SK-N-SH treated with all-trans-retinoic acid at 6 μM for 48 hours (cell line): ENCODE measurements around the gene BABAM1.

Experiments used
- CREB5 ChIP-seq: fragments of 250-450 bp; sonication (Bioruptor Pico); IDR thresholded peaks from 2 replicates; pipeline ENCODE4 v1.5.1; 2020; ENCODE audit warnings: low read depth, mild to moderate bottlenecking, moderate library complexity
- CSDC2 ChIP-seq: fragments of 250-450 bp; sonication (Bioruptor Pico); IDR thresholded peaks from 2 replicates; pipeline ENCODE4 v1.5.0; 2020; ENCODE audit warnings: mild to moderate bottlenecking, moderate library complexity
- CSRNP3 ChIP-seq: fragments of 250-450 bp; sonication (Bioruptor Pico); IDR thresholded peaks from 2 replicates; pipeline ENCODE4 v1.5.1; 2021; ENCODE audit warnings: mild to moderate bottlenecking, moderate library complexity
- ESRRG ChIP-seq: fragments of 250-450 bp; sonication (Bioruptor Pico); IDR thresholded peaks from 2 replicates; pipeline ENCODE4 v1.6.1; 2021; ENCODE audit warnings: mild to moderate bottlenecking
- GLIS3 ChIP-seq: fragments of 250-450 bp; sonication (Bioruptor Pico); IDR thresholded peaks from 2 replicates; pipeline ENCODE4 v1.5.0; 2020; ENCODE audit warnings: mild to moderate bottlenecking, moderate library complexity
- ISL1 ChIP-seq: fragments of 250-450 bp; sonication (Bioruptor Pico); IDR thresholded peaks from 2 replicates; pipeline ENCODE4 v2.1.2; 2022; ENCODE audit warnings: mild to moderate bottlenecking, moderate library complexity
- OSR1 ChIP-seq: fragments of 250-450 bp; sonication (Bioruptor Pico); IDR thresholded peaks from 2 replicates; pipeline ENCODE4 v1.8.0; 2022; ENCODE audit warnings: moderate library complexity, mild to moderate bottlenecking, inconsistent platforms
- PATZ1 ChIP-seq: fragments of 250-450 bp; sonication (Bioruptor Pico); IDR thresholded peaks from 2 replicates; pipeline ENCODE4 v1.8.0; 2020; ENCODE audit warnings: mild to moderate bottlenecking, moderate library complexity, borderline replicate concordance
- RARB ChIP-seq: fragments of 250-450 bp; sonication (Bioruptor Pico); IDR thresholded peaks from 2 replicates; pipeline ENCODE4 v1.8.0; 2021; ENCODE audit warnings: mild to moderate bottlenecking, moderate library complexity
- TOX ChIP-seq: fragments of 250-450 bp; sonication (Bioruptor Pico); IDR thresholded peaks from 2 replicates; pipeline ENCODE4 v1.8.0; 2021; ENCODE audit warnings: mild to moderate bottlenecking, moderate library complexity, borderline replicate concordance
- ZFP3 ChIP-seq: fragments of 250-450 bp; sonication (Bioruptor Pico); IDR thresholded peaks from 2 replicates; pipeline ENCODE4 v1.5.0; 2020; ENCODE audit warnings: mild to moderate bottlenecking, moderate library complexity
- ZFP30 ChIP-seq: fragments of 450-650 bp; formaldehyde crosslinking; IDR thresholded peaks from 2 replicates; pipeline ENCODE4 v1.5.0; 2022; ENCODE audit warnings: mild to moderate bottlenecking, moderate library complexity
- ZNF565 ChIP-seq: fragments of 450-650 bp; formaldehyde crosslinking; conservative IDR thresholded peaks from 2 replicates; pipeline ENCODE4 v1.5.0; 2020; ENCODE audit warnings: low read depth, mild to moderate bottlenecking, moderate library complexity
- ZNF8 ChIP-seq: fragments of 450-650 bp; formaldehyde crosslinking; IDR thresholded peaks from 2 replicates; pipeline ENCODE4 v1.5.0; 2020; ENCODE audit warnings: mild to moderate bottlenecking, moderate library complexity

- TF ChIP-seq RARB (CRISPR knock-in tag) (no peak), GLIS3 (CRISPR knock-in tag) (no peak), CREB5 (CRISPR knock-in tag) (no peak), ZFP30 (no peak), PATZ1 (CRISPR knock-in tag) (no peak), ZNF565 (CRISPR knock-in tag) (no peak), ESRRG (CRISPR knock-in tag) (no peak), TOX (CRISPR knock-in tag) (no peak), CSRNP3 (no peak), OSR1 (CRISPR knock-in tag) (no peak), ISL1 (CRISPR knock-in tag) (no peak), ZFP3 (CRISPR knock-in tag) (no peak), CSDC2 (CRISPR knock-in tag) (no peak), ZNF8 (CRISPR knock-in tag) (no peak)
Observed at GRCh38 chr19:17294051-17294891, 27.0 kb downstream of the BABAM1 start.
